Measurements from ENCODE around the gene ZEB2.

Gene ZEB2

DNA sequence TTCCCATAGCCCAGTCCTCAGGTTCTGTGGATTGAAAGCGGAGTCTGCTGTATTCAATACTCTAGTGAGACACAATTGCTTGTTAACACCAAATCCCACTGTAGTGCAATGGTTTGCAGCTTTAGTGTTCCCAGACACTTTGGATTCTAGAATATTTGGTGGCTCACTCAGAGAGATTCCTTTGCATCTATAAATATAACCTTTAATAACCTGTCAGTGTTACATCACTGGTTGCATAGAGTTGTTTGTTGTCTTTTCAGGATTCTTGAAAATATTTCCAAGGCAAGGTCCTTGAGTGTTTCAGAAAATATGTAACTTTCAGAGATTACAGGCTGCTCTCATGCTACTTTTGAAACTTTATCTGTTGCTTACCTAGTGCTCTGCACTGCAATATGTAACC is 157.5 kb downstream of the ZEB2 start:
- TF ChIP-seq CTCF (IDR thresholded peaks at IDR 0.05; ENCODE audit: insufficient read depth, low read depth, low read length, missing control alignments), result no peak
- no peak overlapping the region for H3K4me3 ChIP-seq (ENCODE audit: low read depth, low read length)
- DNase-seq (ENCODE audit: low read depth), result no peak

GRCh38 chr2:144361742-144362141 is 158.2 kb downstream of the ZEB2 start:
- no peak overlapping the region for H3K4me3 ChIP-seq (ENCODE audit: low read depth, low read length)
- DNase-seq (ENCODE audit: low read depth), result no peak
- TF ChIP-seq CTCF (IDR thresholded peaks at IDR 0.05; ENCODE audit: insufficient read depth, low read depth, low read length, missing control alignments), result no peak

- DNase-seq (ENCODE audit: low read depth), result no peak
- no peak overlapping the region for H3K4me3 ChIP-seq (ENCODE audit: low read depth, low read length)
These were observed 160.2 kb downstream of the ZEB2 start for GRCh38 chr2:144359684-144360083.

DNA sequence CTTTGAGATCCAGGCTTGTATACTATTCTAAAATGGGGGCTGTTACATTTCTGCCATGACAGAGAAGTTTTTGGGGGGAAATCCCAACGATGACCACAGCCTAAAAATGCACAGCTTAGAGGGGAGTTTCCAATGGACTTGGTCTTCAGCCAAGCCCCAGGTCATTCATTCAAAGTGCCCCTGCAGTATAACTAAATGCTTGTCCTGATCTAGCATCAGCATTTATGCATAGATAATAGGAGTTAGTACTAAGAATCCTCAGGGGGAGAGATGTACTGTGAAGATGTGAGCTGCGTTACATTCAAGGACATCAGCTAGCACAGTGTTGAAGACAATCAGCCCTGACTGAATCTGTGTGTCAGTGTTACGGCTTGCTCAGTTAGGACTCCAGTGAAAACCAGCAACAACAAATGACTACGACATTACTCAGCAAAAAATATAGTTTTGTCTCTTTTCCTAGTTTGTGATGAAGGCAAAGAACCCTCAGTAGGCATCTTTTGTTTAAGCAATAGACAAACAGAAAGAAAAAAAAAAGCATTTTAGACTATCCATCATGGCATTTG is 160.9 kb downstream of the ZEB2 start:
- peak overlapping the region; percentile 28; the same call in 1 of the 2 replicates for H3K4me3 ChIP-seq (ENCODE audit: low read depth, low read length)
- TF ChIP-seq CTCF (IDR thresholded peaks at IDR 0.05; ENCODE audit: insufficient read depth, low read depth, low read length, missing control alignments), result no peak
- DNase-seq (ENCODE audit: low read depth), result peak; percentile 87

More at GRCh38 chr2:144359684-144360083, 160.2 kb downstream of the ZEB2 start:
- no peak for TF ChIP-seq CTCF (IDR thresholded peaks at IDR 0.05; ENCODE audit: insufficient read depth, low read depth, low read length, missing control alignments)

DNA sequence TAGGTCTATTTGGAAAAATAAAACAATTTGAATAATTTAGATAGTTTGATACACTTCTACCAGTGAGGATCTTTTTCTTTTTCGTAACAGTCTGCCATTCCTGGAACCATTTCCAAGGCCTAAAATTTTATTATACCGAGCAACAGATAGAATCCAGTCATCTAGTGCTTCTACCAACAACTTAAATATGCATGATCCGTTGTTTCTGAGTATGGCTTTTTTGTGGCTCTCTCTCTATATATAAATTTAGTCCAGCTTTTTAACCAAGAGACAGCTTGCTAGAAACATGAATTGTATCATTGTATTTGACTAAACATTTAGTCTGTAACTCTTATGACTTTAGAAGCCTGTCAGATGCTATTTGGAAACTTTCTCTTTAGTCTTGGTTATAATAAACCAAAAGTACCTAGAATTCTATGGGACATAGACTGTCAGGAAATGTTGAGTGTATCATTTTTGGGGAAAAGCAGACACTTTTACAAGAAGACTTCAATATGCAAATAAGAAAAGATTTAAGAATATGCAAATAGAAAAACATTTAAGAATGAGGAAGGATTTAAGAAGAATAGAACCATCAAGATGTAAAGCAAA is 161.4 kb downstream of the ZEB2 start:
- no peak for DNase-seq (ENCODE audit: low read depth)
- peak overlapping the region; percentile 28 for H3K4me3 ChIP-seq (ENCODE audit: low read depth, low read length)
- no peak for TF ChIP-seq CTCF (IDR thresholded peaks at IDR 0.05; ENCODE audit: insufficient read depth, low read depth, low read length, missing control alignments)

GRCh38 chr2:144357623-144358373 is 162.1 kb downstream of the ZEB2 start:
- H3K4me3 ChIP-seq (ENCODE audit: low read depth, low read length), result peak overlapping the region; percentile 28
- peak; percentile 90 for DNase-seq (ENCODE audit: low read depth)
- no peak for TF ChIP-seq CTCF (IDR thresholded peaks at IDR 0.05; ENCODE audit: insufficient read depth, low read depth, low read length, missing control alignments)

Data from GM12865 (cell line).